WTC11 (cell line): ENCODE results near the gene PHLDB3. TPM values are rescaled to one million over a fixed set of nuclear protein-coding genes. Genes with fewer than 3 reads are reported as not detected.

Source experiments
- ATAC-seq: fragments of 200-7000 bp; cut with Tn5 transposase; 2 replicates; pipeline ENCODE4 v1.10.0; 2021; ENCODE audit warnings: mild to moderate bottlenecking, moderate library complexity
- CTCF ChIA-PET: fragments of 300-600 bp; sonication (Branson Sonifier 250); formaldehyde crosslinking; loops from one replicate; lab custom pipeline; 2021; ENCODE audit warnings: antibody characterized with exemption; lab: Charles Lee
- POLR2A ChIA-PET: fragments of 350-600 bp; sonication (Branson Sonifier 250); formaldehyde crosslinking; loops from one replicate; lab custom pipeline; 2021; ENCODE audit warnings: antibody characterized with exemption; lab: Charles Lee
- DNase-seq: peaks from one replicate; pipeline ENCODE4 v3.0.0; 2021; ENCODE audit warnings: low spot score
- H3K27ac Mint-ChIP-seq: 2 replicates; pipeline ENCODE4 v1.8.0; 2021; ENCODE audit warnings: mixed read lengths
- H3K27me3 Mint-ChIP-seq: 2 replicates; pipeline ENCODE4 v1.8.0; 2021; ENCODE audit warnings: low read depth, mild to moderate bottlenecking, moderate library complexity, mixed read lengths
- H3K36me3 Mint-ChIP-seq: 2 replicates; pipeline ENCODE4 v1.8.0; 2021; ENCODE audit warnings: mixed read lengths
- H3K4me1 Mint-ChIP-seq: 2 replicates; pipeline ENCODE4 v1.8.0; 2022; ENCODE audit warnings: mixed read lengths
- H3K4me3 Mint-ChIP-seq: 2 replicates; pipeline ENCODE4 v1.8.0; 2021; ENCODE audit warnings: mild to moderate bottlenecking, moderate library complexity, mixed read lengths
- H3K9me3 Mint-ChIP-seq: 2 replicates; pipeline ENCODE4 v1.8.0; 2021; ENCODE audit warnings: mixed read lengths
- CDX4 ChIP-seq: fragments of 250-450 bp; sonication (Bioruptor Pico); IDR thresholded peaks from 2 replicates; pipeline ENCODE4 v1.9.0; 2021; ENCODE audit warnings: moderate library complexity, mild to moderate bottlenecking, inconsistent platforms, borderline replicate concordance
- E2F4 ChIP-seq: sonication (generic); formaldehyde crosslinking; IDR thresholded peaks from 2 replicates; pipeline ENCODE4 v1.8.1; 2022; ENCODE audit warnings: low read depth, mild to moderate bottlenecking, moderate library complexity, missing genetic modification reagents, borderline replicate concordance
- ESRRA ChIP-seq: sonication (generic); formaldehyde crosslinking; IDR thresholded peaks from 2 replicates; pipeline ENCODE4 v1.8.1; 2022; ENCODE audit warnings: mild to moderate bottlenecking, missing genetic modification reagents, borderline replicate concordance
- MYBL2 ChIP-seq: sonication (generic); formaldehyde crosslinking; IDR thresholded peaks from 2 replicates; pipeline ENCODE4 v1.8.1; 2023; ENCODE audit warnings: mild to moderate bottlenecking, moderate library complexity, missing genetic modification reagents
- NFE2L1 ChIP-seq: sonication (generic); formaldehyde crosslinking; IDR thresholded peaks from 2 replicates; pipeline ENCODE4 v1.8.1; 2023; ENCODE audit warnings: missing genetic modification reagents
- NFYB ChIP-seq: sonication (generic); formaldehyde crosslinking; conservative IDR thresholded peaks from 2 replicates; pipeline ENCODE4 v1.8.0; 2022; ENCODE audit warnings: low read depth, missing genetic modification reagents
- NR3C1 ChIP-seq: sonication (generic); formaldehyde crosslinking; conservative IDR thresholded peaks from 2 replicates; pipeline ENCODE4 v1.8.1; 2023; ENCODE audit warnings: low read depth, mild to moderate bottlenecking, missing genetic modification reagents
- RORB ChIP-seq: fragments of 250-450 bp; sonication (Bioruptor Pico); IDR thresholded peaks from 2 replicates; pipeline ENCODE4 v1.9.0; 2021; ENCODE audit warnings: mild to moderate bottlenecking
- SMAD3 ChIP-seq: sonication (generic); formaldehyde crosslinking; IDR thresholded peaks from 2 replicates; pipeline ENCODE4 v1.8.0; 2022; ENCODE audit warnings: missing genetic modification reagents, mild to moderate bottlenecking, borderline replicate concordance
- TEAD1 ChIP-seq: sonication (generic); formaldehyde crosslinking; IDR thresholded peaks from 2 replicates; pipeline ENCODE4 v1.8.0; 2022; ENCODE audit warnings: mild to moderate bottlenecking, missing genetic modification reagents
- ZNF423 ChIP-seq: fragments of 250-450 bp; sonication (Bioruptor Pico); IDR thresholded peaks from 2 replicates; pipeline ENCODE4 v2.1.2; 2022; ENCODE audit warnings: mild to moderate bottlenecking, moderate library complexity
- total RNA-seq: library from RNA; stranded (reverse); gene quantifications from 3 replicates; pipeline ENCODE4 v1.2.3, GENCODE V29; 2021
- TF ChIP-seq, protein P1 (sequence below): fragments of 250-450 bp; sonication (Bioruptor Pico); IDR thresholded peaks from 2 replicates; pipeline ENCODE4 v2.1.2; 2022; ENCODE audit warnings: mild to moderate bottlenecking, moderate library complexity
- TF ChIP-seq, protein P2 (sequence below): sonication (generic); formaldehyde crosslinking; IDR thresholded peaks from 2 replicates; pipeline ENCODE4 v1.8.0; 2023; ENCODE audit warnings: missing genetic modification reagents, mild to moderate bottlenecking, borderline replicate concordance
- TF ChIP-seq, protein P3 (sequence below): sonication (generic); formaldehyde crosslinking; IDR thresholded peaks from 2 replicates; pipeline ENCODE4 v1.8.1; 2022; ENCODE audit warnings: low read depth, missing genetic modification reagents, borderline replicate concordance
- TF ChIP-seq, protein P4 (sequence below): fragments of 200-600 bp; IDR thresholded peaks from 2 replicates; pipeline ENCODE4 v1.8.0; 2022; ENCODE audit warnings: antibody characterized with exemption
- TF ChIP-seq, protein P5 (sequence below): sonication (generic); formaldehyde crosslinking; IDR thresholded peaks from 2 replicates; pipeline ENCODE4 v1.8.0; 2022; ENCODE audit warnings: missing genetic modification reagents

Gene PHLDB3
- total RNA-seq, 1 experiment from 2014 or later: 14.6 TPM

DNA sequence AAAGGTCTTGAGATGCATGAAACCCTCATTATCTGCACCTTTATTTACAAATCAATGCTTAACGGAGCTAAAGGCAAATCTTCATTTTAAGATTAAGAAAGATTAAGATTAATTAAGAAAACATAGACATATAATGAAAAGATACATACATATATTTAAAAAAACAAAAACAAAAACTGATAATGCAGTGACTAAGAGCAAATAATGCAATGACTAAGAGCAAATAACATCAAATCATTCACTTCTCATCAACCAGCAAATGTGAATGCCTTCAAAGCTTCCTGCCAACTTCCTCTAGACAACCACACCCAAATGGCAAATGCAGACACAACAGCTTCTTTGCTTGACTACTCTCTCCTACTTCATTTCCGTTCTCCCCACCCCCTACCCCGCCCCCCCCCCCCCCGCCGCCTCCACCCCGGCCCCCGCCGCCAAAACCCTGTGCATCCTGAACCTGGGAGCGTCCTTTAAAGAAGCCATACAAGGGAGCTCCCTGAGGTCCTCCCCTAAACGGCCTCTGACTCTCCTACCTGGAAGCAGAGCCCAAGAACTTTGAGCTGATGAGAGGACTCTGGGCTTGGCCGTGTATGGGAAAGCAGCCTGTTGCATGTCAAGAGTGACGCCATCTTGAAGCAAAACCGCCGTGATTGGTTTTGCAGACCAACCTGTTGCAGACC lies 65.4 kb downstream of the PHLDB3 start:
- CTCF ChIA-PET: interaction anchor here (0.8 to 2.5 kb wide), 8 partner anchors 8 to 157 kb away, joined by 3 to 11 read pairs (median 4); partner anchors contain the start of genes IRGQ, ZNF575 and ZNF576
- H3K9me3 Mint-ChIP-seq: 0 out of 2 replicates have a peak, but pooled peaks cover 3% of the 10 kb centered on the region
- no peak for DNase-seq
- TF ChIP-seq SMAD3 (CRISPR knock-in tag) (no peak), NFYB (CRISPR knock-in tag) (no peak)
- TF ChIP-seq, protein P1, sequence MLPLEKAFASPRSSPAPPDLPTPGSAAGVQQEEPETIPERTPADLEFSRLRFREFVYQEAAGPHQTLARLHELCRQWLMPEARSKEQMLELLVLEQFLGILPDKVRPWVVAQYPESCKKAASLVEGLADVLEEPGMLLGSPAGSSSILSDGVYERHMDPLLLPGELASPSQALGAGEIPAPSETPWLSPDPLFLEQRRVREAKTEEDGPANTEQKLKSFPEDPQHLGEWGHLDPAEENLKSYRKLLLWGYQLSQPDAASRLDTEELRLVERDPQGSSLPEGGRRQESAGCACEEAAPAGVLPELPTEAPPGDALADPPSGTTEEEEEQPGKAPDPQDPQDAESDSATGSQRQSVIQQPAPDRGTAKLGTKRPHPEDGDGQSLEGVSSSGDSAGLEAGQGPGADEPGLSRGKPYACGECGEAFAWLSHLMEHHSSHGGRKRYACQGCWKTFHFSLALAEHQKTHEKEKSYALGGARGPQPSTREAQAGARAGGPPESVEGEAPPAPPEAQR (CRISPR knock-in tag): no peak
- TF ChIP-seq, protein P2, sequence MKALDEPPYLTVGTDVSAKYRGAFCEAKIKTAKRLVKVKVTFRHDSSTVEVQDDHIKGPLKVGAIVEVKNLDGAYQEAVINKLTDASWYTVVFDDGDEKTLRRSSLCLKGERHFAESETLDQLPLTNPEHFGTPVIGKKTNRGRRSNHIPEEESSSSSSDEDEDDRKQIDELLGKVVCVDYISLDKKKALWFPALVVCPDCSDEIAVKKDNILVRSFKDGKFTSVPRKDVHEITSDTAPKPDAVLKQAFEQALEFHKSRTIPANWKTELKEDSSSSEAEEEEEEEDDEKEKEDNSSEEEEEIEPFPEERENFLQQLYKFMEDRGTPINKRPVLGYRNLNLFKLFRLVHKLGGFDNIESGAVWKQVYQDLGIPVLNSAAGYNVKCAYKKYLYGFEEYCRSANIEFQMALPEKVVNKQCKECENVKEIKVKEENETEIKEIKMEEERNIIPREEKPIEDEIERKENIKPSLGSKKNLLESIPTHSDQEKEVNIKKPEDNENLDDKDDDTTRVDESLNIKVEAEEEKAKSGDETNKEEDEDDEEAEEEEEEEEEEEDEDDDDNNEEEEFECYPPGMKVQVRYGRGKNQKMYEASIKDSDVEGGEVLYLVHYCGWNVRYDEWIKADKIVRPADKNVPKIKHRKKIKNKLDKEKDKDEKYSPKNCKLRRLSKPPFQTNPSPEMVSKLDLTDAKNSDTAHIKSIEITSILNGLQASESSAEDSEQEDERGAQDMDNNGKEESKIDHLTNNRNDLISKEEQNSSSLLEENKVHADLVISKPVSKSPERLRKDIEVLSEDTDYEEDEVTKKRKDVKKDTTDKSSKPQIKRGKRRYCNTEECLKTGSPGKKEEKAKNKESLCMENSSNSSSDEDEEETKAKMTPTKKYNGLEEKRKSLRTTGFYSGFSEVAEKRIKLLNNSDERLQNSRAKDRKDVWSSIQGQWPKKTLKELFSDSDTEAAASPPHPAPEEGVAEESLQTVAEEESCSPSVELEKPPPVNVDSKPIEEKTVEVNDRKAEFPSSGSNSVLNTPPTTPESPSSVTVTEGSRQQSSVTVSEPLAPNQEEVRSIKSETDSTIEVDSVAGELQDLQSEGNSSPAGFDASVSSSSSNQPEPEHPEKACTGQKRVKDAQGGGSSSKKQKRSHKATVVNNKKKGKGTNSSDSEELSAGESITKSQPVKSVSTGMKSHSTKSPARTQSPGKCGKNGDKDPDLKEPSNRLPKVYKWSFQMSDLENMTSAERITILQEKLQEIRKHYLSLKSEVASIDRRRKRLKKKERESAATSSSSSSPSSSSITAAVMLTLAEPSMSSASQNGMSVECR: no peak
- TF ChIP-seq, all 79 proteins: peak for 0
- POLR2A ChIA-PET: no interaction called here
- Mint-ChIP-seq H3K27me3 (peaks cover 3% of the 10 kb centered on the region; the same call in 1 of the 2 replicates), H3K27ac (no peak overlapping the region), H3K36me3 (no peaks in the 10 kb centered on the region), H3K4me1 (peaks cover 4% of the 10 kb centered on the region; the same call in 1 of the 2 replicates), H3K4me3 (no peak overlapping the region)
- no peak for ATAC-seq

DNA sequence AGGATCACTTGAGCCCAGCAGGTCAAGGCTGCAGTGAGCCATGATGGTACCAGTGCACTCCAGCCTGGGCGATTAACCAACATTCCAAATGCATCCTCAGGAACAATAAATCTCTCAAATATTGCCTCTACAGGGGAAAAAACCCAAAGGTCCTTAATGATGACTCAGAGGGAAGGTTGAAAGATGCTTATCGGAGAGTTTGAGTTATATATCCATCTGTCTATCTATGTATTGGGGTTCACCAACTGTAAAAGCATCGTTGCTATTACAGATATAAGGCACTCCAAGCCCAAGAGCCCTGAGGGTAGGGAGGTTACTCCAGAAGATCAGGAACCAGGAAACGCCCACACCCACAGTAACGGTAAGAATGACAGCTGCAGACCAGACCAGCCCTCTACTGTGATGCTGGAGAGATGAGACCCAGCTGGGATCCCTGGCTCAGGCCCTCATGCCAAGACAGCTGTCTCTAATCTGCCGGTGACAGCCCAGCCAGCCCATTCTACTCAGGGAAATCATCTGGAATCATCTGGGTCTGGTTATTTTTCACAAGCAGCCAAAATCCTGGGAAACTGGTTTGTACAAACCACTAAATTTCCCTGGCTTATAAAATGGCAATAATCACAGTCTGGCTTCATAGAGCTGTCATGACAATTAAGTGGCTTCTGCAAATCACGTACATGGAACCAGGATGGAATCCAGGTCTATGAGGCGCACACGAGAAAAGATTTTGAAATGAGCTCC lies 66.1 kb downstream of the PHLDB3 start:
- Mint-ChIP-seq H3K27me3 (peaks cover 3% of the 10 kb centered on the region; the same call in 1 of the 2 replicates), H3K9me3 (0 out of 2 replicates have a peak, but pooled peaks cover 3% of the 10 kb centered on the region), H3K4me1 (peaks cover 4% of the 10 kb centered on the region; the same call in 1 of the 2 replicates), H3K4me3 (no peak overlapping the region), H3K27ac (no peak overlapping the region), H3K36me3 (no peaks in the 10 kb centered on the region)
- POLR2A ChIA-PET: no interaction called here
- TF ChIP-seq E2F4: no peak
- no peak for TF ChIP-seq MYBL2 (CRISPR knock-in tag)
- TF ChIP-seq, protein P3, sequence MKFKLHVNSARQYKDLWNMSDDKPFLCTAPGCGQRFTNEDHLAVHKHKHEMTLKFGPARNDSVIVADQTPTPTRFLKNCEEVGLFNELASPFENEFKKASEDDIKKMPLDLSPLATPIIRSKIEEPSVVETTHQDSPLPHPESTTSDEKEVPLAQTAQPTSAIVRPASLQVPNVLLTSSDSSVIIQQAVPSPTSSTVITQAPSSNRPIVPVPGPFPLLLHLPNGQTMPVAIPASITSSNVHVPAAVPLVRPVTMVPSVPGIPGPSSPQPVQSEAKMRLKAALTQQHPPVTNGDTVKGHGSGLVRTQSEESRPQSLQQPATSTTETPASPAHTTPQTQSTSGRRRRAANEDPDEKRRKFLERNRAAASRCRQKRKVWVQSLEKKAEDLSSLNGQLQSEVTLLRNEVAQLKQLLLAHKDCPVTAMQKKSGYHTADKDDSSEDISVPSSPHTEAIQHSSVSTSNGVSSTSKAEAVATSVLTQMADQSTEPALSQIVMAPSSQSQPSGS (CRISPR knock-in tag): no peak
- TF ChIP-seq ESRRA (CRISPR knock-in tag): no peak
- TF ChIP-seq NFE2L1 (CRISPR knock-in tag): no peak
- TF ChIP-seq NR3C1 (CRISPR knock-in tag): no peak
- TF ChIP-seq, protein P4, sequence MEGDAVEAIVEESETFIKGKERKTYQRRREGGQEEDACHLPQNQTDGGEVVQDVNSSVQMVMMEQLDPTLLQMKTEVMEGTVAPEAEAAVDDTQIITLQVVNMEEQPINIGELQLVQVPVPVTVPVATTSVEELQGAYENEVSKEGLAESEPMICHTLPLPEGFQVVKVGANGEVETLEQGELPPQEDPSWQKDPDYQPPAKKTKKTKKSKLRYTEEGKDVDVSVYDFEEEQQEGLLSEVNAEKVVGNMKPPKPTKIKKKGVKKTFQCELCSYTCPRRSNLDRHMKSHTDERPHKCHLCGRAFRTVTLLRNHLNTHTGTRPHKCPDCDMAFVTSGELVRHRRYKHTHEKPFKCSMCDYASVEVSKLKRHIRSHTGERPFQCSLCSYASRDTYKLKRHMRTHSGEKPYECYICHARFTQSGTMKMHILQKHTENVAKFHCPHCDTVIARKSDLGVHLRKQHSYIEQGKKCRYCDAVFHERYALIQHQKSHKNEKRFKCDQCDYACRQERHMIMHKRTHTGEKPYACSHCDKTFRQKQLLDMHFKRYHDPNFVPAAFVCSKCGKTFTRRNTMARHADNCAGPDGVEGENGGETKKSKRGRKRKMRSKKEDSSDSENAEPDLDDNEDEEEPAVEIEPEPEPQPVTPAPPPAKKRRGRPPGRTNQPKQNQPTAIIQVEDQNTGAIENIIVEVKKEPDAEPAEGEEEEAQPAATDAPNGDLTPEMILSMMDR: no peak
- TF ChIP-seq, protein P5, sequence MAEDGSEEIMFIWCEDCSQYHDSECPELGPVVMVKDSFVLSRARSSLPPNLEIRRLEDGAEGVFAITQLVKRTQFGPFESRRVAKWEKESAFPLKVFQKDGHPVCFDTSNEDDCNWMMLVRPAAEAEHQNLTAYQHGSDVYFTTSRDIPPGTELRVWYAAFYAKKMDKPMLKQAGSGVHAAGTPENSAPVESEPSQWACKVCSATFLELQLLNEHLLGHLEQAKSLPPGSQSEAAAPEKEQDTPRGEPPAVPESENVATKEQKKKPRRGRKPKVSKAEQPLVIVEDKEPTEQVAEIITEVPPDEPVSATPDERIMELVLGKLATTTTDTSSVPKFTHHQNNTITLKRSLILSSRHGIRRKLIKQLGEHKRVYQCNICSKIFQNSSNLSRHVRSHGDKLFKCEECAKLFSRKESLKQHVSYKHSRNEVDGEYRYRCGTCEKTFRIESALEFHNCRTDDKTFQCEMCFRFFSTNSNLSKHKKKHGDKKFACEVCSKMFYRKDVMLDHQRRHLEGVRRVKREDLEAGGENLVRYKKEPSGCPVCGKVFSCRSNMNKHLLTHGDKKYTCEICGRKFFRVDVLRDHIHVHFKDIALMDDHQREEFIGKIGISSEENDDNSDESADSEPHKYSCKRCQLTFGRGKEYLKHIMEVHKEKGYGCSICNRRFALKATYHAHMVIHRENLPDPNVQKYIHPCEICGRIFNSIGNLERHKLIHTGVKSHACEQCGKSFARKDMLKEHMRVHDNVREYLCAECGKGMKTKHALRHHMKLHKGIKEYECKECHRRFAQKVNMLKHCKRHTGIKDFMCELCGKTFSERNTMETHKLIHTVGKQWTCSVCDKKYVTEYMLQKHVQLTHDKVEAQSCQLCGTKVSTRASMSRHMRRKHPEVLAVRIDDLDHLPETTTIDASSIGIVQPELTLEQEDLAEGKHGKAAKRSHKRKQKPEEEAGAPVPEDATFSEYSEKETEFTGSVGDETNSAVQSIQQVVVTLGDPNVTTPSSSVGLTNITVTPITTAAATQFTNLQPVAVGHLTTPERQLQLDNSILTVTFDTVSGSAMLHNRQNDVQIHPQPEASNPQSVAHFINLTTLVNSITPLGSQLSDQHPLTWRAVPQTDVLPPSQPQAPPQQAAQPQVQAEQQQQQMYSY (CRISPR knock-in tag): no peak
- no peak for TF ChIP-seq ZNF423
- no peak for TF ChIP-seq RORB (CRISPR knock-in tag)
- TF ChIP-seq CDX4 (CRISPR knock-in tag): no peak
- no peak for TF ChIP-seq TEAD1
- DNase-seq (no peak), ATAC-seq (no peak)
- CTCF ChIA-PET: interaction anchor here (0.8 to 2.5 kb wide), 7 partner anchors 9 to 158 kb away, joined by 3 to 11 read pairs (median 4); partner anchors contain the start of genes IRGQ and ZNF576
